DMS 273 treated with DMSO at 0.1 percent for 48 hours (cell line): ENCODE results near the gene NCR3LG1.

Experiments used
- DNase-seq: peaks from one replicate; lab custom pipeline; 2025; lab: John Stamatoyannopoulos, UW

NCR3LG1 gene

GRCh38 chr11:17394743-17395390 is 43.3 kb downstream of the NCR3LG1 start:
- DNase-seq = no peak

GRCh38 chr11:17395554-17395961 is 44.0 kb downstream of the NCR3LG1 start:
- DNase-seq = no peak

GRCh38 chr11:17395978-17396377 is 44.4 kb downstream of the NCR3LG1 start:
- DNase-seq = no peak

GRCh38 chr11:17396598-17397310 is 45.2 kb downstream of the NCR3LG1 start:
- DNase-seq = no peak

GRCh38 chr11:17397311-17398002 is 45.9 kb downstream of the NCR3LG1 start:
- DNase-seq = no peak

- no peak for DNase-seq
These were observed 47.6 kb downstream of the NCR3LG1 start for GRCh38 chr11:17399236-17399635.

- no peak for DNase-seq
These were observed 48.6 kb downstream of the NCR3LG1 start for GRCh38 chr11:17400048-17400775.

- no peak for DNase-seq
These were observed 49.7 kb downstream of the NCR3LG1 start for GRCh38 chr11:17401316-17401715.

- DNase-seq = no peak
These were observed 50.2 kb downstream of the NCR3LG1 start for GRCh38 chr11:17401841-17402240.

- DNase-seq = no peak
These were observed 50.9 kb downstream of the NCR3LG1 start for GRCh38 chr11:17402486-17402885.

- no peak for DNase-seq
These were observed 52.6 kb downstream of the NCR3LG1 start for GRCh38 chr11:17403980-17404759.

- DNase-seq = no peak
These were observed 53.8 kb downstream of the NCR3LG1 start for GRCh38 chr11:17405232-17406005.

- no peak for DNase-seq
These were observed 54.6 kb downstream of the NCR3LG1 start for GRCh38 chr11:17406082-17406817.

GRCh38 chr11:17406818-17407149 is 55.2 kb downstream of the NCR3LG1 start:
- DNase-seq = no peak

GRCh38 chr11:17407575-17407974 is 56.0 kb downstream of the NCR3LG1 start:
- DNase-seq = no peak

- DNase-seq = no peak
These were observed 56.4 kb downstream of the NCR3LG1 start for GRCh38 chr11:17408026-17408425.

GRCh38 chr11:17408641-17409040 is 57.0 kb downstream of the NCR3LG1 start:
- DNase-seq = no peak

- DNase-seq = no peak
These were observed 59.2 kb downstream of the NCR3LG1 start for GRCh38 chr11:17410606-17411379.

- no peak for DNase-seq
These were observed 59.8 kb downstream of the NCR3LG1 start for GRCh38 chr11:17411418-17411817.
